ENCODE measurements around the gene ZNF622.
"Not testable (repeated sequence)": the region's sequence is repeated elsewhere in the genome, so short reads cannot be mapped to it uniquely, and the experiment has no call there.

- not testable (repeated sequence) for TF ChIP-seq CTCF, POLR2A (IDR thresholded peaks at IDR 0.05)
Observed at GRCh38 chr5:16436065-16436682, 29.4 kb downstream of the ZNF622 start.
